SH-SY5Y (cell line): Measurements from ENCODE around the gene GABARAPL2.

Experiments used
- GATA2 ChIP-seq: IDR thresholded peaks from 2 replicates; pipeline ENCODE4 v1.6.1; 2011; ENCODE audit warnings: mild to moderate bottlenecking, low read depth, low read length
- GATA3 ChIP-seq: IDR thresholded peaks from 2 replicates; pipeline ENCODE4 v1.6.1; 2011; ENCODE audit warnings: low read depth, mild to moderate bottlenecking, low read length, moderate library complexity

- TF ChIP-seq GATA3, result no peak
- TF ChIP-seq GATA2, result peak; percentile 48; the same call in 1 of the 2 replicates
Measured at GRCh38 chr16:75621170-75621477, 54.9 kb downstream of the GABARAPL2 start.
